Astrocyte (in vitro differentiated cells and primary cell): ENCODE measurements around the gene HIRA. TPM values are rescaled to one million over a fixed set of nuclear protein-coding genes. Genes with fewer than 3 reads are reported as not detected.

Experiments used
- DNase-seq: peaks from one replicate; pipeline ENCODE4 v3.0.0-alpha.2; 2010; ENCODE audit warnings: low read depth
- FAIRE-seq: peaks from 2 replicates; lab custom pipeline; 2011; peaks lifted over from hg19 to GRCh38; lab: Jason Lieb, UNC
- H2AFZ ChIP-seq: 2 replicates; pipeline ENCODE4 v1.6.0; 2012; ENCODE audit warnings: low read depth, low read length, inconsistent platforms
- H3K27ac ChIP-seq: 2 replicates; pipeline ENCODE4 v1.5.1; 2011; ENCODE audit warnings: low read depth, low read length, inconsistent platforms
- H3K27me3 ChIP-seq: 2 replicates; pipeline ENCODE4 v1.6.0; 2011; ENCODE audit warnings: low read length, inconsistent platforms; ENCODE audit not compliant: insufficient read depth
- H3K36me3 ChIP-seq: 2 replicates; pipeline ENCODE4 v1.5.1; 2011; ENCODE audit warnings: low read length, inconsistent platforms; ENCODE audit not compliant: insufficient read depth
- H3K4me1 ChIP-seq: 2 replicates; pipeline ENCODE4 v1.5.1; 2011; ENCODE audit warnings: low read length, inconsistent platforms; ENCODE audit not compliant: insufficient read depth
- H3K4me2 ChIP-seq: 2 replicates; pipeline ENCODE4 v1.6.0; 2012; ENCODE audit warnings: low read length, inconsistent platforms
- H3K4me3 ChIP-seq: 2 replicates; pipeline ENCODE4 v1.5.1; 2011; ENCODE audit warnings: low read depth, mild to moderate bottlenecking, low read length, inconsistent platforms; ENCODE audit not compliant: insufficient read depth
- H3K79me2 ChIP-seq: 2 replicates; pipeline ENCODE4 v1.6.0; 2012; ENCODE audit warnings: mild to moderate bottlenecking, low read length, inconsistent platforms; ENCODE audit not compliant: insufficient read depth
- H3K9ac ChIP-seq: 2 replicates; pipeline ENCODE4 v1.6.0; 2012; ENCODE audit warnings: mild to moderate bottlenecking, low read length, inconsistent platforms
- H3K9me3 ChIP-seq: 2 replicates; pipeline ENCODE4 v1.5.1; 2012; ENCODE audit warnings: low read depth, mild to moderate bottlenecking, low read length, inconsistent platforms; ENCODE audit not compliant: insufficient read depth
- H4K20me1 ChIP-seq: 2 replicates; pipeline ENCODE4 v1.6.0; 2012; ENCODE audit warnings: low read length, inconsistent platforms; ENCODE audit not compliant: insufficient read depth
- H3K27ac Mint-ChIP-seq: one replicate; pipeline ENCODE4 v1.8.0; 2021; ENCODE audit warnings: mild to moderate bottlenecking, mixed read lengths; ENCODE audit not compliant: unreplicated experiment
- H3K27me3 Mint-ChIP-seq: one replicate; pipeline ENCODE4 v1.8.0; 2021; ENCODE audit warnings: low read depth, mixed read lengths; ENCODE audit not compliant: unreplicated experiment
- H3K36me3 Mint-ChIP-seq: one replicate; pipeline ENCODE4 v1.8.0; 2021; ENCODE audit warnings: low read depth, mixed read lengths; ENCODE audit not compliant: unreplicated experiment
- H3K4me1 Mint-ChIP-seq: one replicate; pipeline ENCODE4 v1.8.0; 2021; ENCODE audit warnings: low read depth, mixed read lengths; ENCODE audit not compliant: unreplicated experiment
- H3K4me3 Mint-ChIP-seq: one replicate; pipeline ENCODE4 v1.8.0; 2021; ENCODE audit warnings: mild to moderate bottlenecking, moderate library complexity, mixed read lengths; ENCODE audit not compliant: unreplicated experiment
- H3K9me3 Mint-ChIP-seq: one replicate; pipeline ENCODE4 v1.8.0; 2021; ENCODE audit warnings: mild to moderate bottlenecking, mixed read lengths; ENCODE audit not compliant: unreplicated experiment
- CTCF ChIP-seq: IDR thresholded peaks from 2 replicates; pipeline ENCODE4 v1.5.1; 2011; ENCODE audit warnings: low read depth, mild to moderate bottlenecking, inconsistent platforms, low read length, moderate library complexity; ENCODE audit not compliant: insufficient read depth
- EZH2 ChIP-seq: IDR thresholded peaks from 2 replicates; pipeline ENCODE4 v1.6.1; 2012; ENCODE audit warnings: mild to moderate bottlenecking, low read length, inconsistent platforms; ENCODE audit not compliant: insufficient read depth
- total RNA-seq: library from RNA; stranded (reverse); gene quantifications from 2 replicates; pipeline ENCODE4 v1.2.1, GENCODE V29; 2021

Gene HIRA
- total RNA-seq, 1 donor from 2014 or later: 31.1 TPM

DNA sequence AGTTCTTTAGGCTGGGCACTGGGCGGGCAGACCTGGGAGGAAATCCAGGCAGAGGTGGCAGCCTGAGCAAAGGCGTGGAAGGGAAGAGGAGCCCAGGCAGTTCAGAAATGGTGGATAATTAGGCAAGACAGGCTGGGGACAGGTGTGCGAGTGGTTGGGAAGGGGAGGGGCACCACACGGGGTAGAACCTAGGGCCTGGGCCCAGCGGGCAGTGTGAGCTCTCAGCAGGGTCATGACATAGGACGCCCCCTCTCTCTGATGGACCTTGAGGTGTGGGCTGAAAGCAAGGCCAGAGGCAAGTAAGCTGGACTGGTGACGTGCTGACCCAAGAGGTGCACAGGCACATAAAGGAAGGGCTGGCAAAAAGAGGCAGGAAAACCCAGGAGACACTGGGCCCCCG, 40.7 kb upstream of the HIRA start:
- Mint-ChIP-seq H3K4me1 (peaks cover 14% of the 10 kb centered on the region), H3K36me3 (peaks cover 22% of the 10 kb centered on the region), H3K4me3 (no peak overlapping the region), H3K9me3 (no peaks in the 10 kb centered on the region), H3K27ac (no peak overlapping the region), H3K27me3 (no peaks in the 10 kb centered on the region)
- DNase-seq: no peak
- Histone ChIP-seq H3K4me2 (no peak overlapping the region), H3K4me1 (peaks cover under 1% of the 10 kb centered on the region), H3K4me3 (no peak overlapping the region), H3K36me3 (peaks cover 36% of the 10 kb centered on the region), H3K27ac (no peak overlapping the region), H3K79me2 (peaks cover 55% of the 10 kb centered on the region), H3K9ac (no peak overlapping the region), H4K20me1 (peaks cover 81% of the 10 kb centered on the region), H3K9me3 (no peaks in the 10 kb centered on the region), H2AFZ (no peak overlapping the region), H3K27me3 (no peaks in the 10 kb centered on the region)
- TF ChIP-seq EZH2: no peak
- no peak for TF ChIP-seq CTCF
- no peak for FAIRE-seq

GRCh38 chr22:19471572-19471971, 40.0 kb upstream of the HIRA start:
- H3K9me3 Mint-ChIP-seq: no peaks in the 10 kb centered on the region
- H3K4me1 Mint-ChIP-seq: peaks cover 10% of the 10 kb centered on the region
- no peak for TF ChIP-seq EZH2
- TF ChIP-seq CTCF: no peak
- no peaks in the 10 kb centered on the region for H3K27me3 Mint-ChIP-seq
- peaks cover 23% of the 10 kb centered on the region for H3K36me3 Mint-ChIP-seq
- no peak overlapping the region for H3K27ac ChIP-seq
- H3K4me1 ChIP-seq: no peaks in the 10 kb centered on the region
- H3K79me2 ChIP-seq: peaks cover 51% of the 10 kb centered on the region
- FAIRE-seq (no peak), DNase-seq (no peak)
- no peak overlapping the region for H3K4me3 Mint-ChIP-seq
- H3K36me3 ChIP-seq: peaks cover 42% of the 10 kb centered on the region
- H3K9me3 ChIP-seq: no peaks in the 10 kb centered on the region
- no peak overlapping the region for H2AFZ ChIP-seq
- H4K20me1 ChIP-seq: peaks cover 80% of the 10 kb centered on the region
- no peaks in the 10 kb centered on the region for H3K27me3 ChIP-seq
- no peak overlapping the region for H3K9ac ChIP-seq
- no peak overlapping the region for H3K4me3 ChIP-seq
- H3K4me2 ChIP-seq: no peak overlapping the region
- no peak overlapping the region for H3K27ac Mint-ChIP-seq

- H3K4me3 Mint-ChIP-seq: no peak overlapping the region
- H2AFZ ChIP-seq: no peak overlapping the region
- H3K9me3 Mint-ChIP-seq: no peaks in the 10 kb centered on the region
- no peaks in the 10 kb centered on the region for H3K27me3 Mint-ChIP-seq
- no peaks in the 10 kb centered on the region for H3K4me1 ChIP-seq
- H3K27me3 ChIP-seq: no peaks in the 10 kb centered on the region
- peaks cover 38% of the 10 kb centered on the region for H3K36me3 ChIP-seq
- FAIRE-seq: no peak
- H3K79me2 ChIP-seq: peaks cover 35% of the 10 kb centered on the region
- no peak overlapping the region for H3K4me2 ChIP-seq
- no peak for DNase-seq
- H3K4me1 Mint-ChIP-seq: no peaks in the 10 kb centered on the region
- no peak overlapping the region for H3K27ac ChIP-seq
- H3K36me3 Mint-ChIP-seq: peaks cover 23% of the 10 kb centered on the region
- TF ChIP-seq CTCF: no peak
- TF ChIP-seq EZH2: no peak
- H3K9me3 ChIP-seq: no peaks in the 10 kb centered on the region
- no peak overlapping the region for H3K27ac Mint-ChIP-seq
- no peak overlapping the region for H3K4me3 ChIP-seq
- H4K20me1 ChIP-seq: peaks cover 76% of the 10 kb centered on the region
- no peak overlapping the region for H3K9ac ChIP-seq
Observed at GRCh38 chr22:19470010-19470409, 38.5 kb upstream of the HIRA start.
